Cardiac fibroblast (primary cell): ENCODE results near the gene CLASRP.
A peak's percentile ranks its signal among the peaks of the same experiment; 100 is the strongest.

ENCODE experiments used
- DNase-seq, 2 donors: peaks; one replicate each; pipeline versions ENCODE4 v3.0.0 to v3.0.0-alpha.2; 2010; ENCODE audit warnings: low read depth in 2 of 2
- H3K4me3 ChIP-seq, 2 donors: replicated peaks in 1 of 2; 1 replicate in 1 of 2; 2 replicates in 1 of 2; pipeline ENCODE4 v1.5.1; 2011; ENCODE audit warnings: low read depth in 2 of 2, low read length in 2 of 2, mild to moderate bottlenecking in 2 of 2, moderate library complexity in 1 of 2
- TF ChIP-seq, protein P1 (sequence below): IDR thresholded peaks from one replicate; pipeline ENCODE4 v1.5.1; 2011; ENCODE audit warnings: low read depth, mild to moderate bottlenecking, low read length, inconsistent platforms

The CLASRP gene

DNA sequence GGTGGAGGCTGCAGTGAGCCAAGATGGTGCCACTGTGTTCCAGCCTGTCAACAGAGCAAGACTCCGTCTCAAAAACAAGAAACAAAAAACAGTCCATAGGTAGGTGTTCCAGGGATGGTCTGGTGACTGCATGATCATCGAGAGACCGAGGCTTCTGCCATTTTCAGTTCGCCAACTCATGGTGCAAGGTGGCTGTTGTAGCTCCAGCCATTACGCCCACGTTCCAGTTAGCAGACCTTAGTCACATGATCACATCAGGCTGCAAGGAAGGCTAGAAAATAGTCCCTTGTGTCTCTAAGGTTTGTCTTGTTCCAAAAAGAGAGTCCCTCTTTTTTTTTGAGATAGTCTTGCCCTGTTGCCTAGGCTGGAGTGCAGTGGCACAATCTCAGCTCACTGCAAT, 3.1 kb upstream of the CLASRP start:
- no peak overlapping the region for H3K4me3 ChIP-seq
- no peak for DNase-seq
- TF ChIP-seq, protein P1, sequence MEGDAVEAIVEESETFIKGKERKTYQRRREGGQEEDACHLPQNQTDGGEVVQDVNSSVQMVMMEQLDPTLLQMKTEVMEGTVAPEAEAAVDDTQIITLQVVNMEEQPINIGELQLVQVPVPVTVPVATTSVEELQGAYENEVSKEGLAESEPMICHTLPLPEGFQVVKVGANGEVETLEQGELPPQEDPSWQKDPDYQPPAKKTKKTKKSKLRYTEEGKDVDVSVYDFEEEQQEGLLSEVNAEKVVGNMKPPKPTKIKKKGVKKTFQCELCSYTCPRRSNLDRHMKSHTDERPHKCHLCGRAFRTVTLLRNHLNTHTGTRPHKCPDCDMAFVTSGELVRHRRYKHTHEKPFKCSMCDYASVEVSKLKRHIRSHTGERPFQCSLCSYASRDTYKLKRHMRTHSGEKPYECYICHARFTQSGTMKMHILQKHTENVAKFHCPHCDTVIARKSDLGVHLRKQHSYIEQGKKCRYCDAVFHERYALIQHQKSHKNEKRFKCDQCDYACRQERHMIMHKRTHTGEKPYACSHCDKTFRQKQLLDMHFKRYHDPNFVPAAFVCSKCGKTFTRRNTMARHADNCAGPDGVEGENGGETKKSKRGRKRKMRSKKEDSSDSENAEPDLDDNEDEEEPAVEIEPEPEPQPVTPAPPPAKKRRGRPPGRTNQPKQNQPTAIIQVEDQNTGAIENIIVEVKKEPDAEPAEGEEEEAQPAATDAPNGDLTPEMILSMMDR = no peak

DNA sequence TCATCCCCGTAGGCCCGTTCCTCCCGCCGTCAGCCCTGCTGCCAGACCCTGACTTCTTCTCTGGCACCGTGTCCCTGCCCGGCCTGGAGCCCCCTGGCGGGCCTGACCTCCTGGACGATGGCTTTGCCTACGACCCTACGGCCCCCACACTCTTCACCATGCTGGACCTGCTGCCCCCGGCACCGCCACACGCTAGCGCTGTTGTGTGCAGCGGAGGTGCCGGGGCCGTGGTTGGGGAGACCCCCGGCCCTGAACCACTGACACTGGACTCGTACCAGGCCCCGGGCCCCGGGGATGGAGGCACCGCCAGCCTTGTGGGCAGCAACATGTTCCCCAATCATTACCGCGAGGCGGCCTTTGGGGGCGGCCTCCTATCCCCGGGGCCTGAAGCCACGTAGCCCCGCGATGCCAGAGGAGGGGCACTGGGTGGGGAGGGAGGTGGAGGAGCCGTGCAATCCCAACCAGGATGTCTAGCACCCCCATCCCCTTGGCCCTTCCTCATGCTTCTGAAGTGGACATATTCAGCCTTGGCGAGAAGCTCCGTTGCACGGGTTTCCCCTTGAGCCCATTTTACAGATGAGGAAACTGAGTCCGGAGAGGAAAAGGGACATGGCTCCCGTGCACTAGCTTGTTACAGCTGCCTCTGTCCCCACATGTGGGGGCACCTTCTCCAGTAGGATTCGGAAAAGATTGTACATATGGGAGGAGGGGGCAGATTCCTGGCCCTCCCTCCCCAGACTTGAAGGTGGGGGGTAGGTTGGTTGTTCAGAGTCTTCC, 1.3 kb upstream of the CLASRP start:
- H3K4me3 ChIP-seq = no peak overlapping the region
- TF ChIP-seq, protein P1 = no peak
- DNase-seq = no peak

DNA sequence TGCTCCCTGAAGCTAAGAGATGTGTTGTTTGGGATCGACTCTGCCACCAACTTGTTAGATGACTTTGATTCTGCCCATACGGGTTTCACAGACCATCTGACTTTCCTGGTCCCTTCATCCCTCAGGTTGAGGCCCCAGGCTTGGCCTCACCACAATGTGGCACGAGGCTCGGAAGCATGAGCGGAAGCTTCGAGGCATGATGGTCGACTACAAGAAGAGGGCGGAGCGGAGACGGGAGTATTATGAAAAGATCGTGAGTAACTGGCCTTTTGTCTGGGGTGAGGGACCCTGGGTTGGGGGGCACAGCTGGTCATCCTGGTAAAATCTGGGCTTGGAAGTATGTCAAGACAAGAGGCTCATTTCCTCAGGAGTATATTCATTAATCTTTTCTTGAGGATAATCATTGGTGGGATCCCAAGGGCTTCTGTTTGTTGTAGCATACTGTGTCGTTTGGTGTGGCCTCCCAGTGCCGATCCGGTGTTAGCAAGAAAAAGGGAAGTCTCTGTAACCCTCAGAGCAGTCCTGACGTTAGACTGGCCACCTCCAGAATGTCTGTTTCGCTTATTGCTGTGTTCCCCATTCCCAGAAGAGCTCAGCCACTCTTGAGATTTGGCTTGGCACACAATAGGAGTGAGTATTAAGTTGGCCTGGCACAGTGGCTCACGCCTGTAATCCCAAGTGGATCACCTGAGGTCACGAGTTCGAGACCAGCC, 1.4 kb downstream of the CLASRP start:
- DNase-seq = no peak
- TF ChIP-seq, protein P1 = no peak
- peak overlapping the region; percentile 85 to 100 for H3K4me3 ChIP-seq

DNA sequence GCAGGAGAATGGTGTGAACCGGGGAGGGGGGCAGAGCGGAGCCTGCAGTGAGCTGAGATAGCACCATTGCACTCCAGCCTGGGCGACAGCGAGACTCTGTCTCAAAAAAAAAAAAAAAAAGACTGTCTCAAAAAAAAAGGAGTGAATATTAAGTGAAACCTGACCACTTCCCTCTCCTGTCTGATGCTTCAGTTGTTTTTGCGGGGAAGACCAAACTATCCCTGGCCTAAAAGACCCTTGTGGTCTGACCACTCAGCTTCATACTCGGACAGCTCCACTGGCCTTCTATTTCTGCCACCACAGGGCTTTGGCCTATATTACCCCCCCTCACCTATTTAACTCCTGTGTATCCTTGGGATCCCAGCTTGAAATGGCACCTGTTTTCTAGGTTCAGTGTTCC, 2.3 kb downstream of the CLASRP start:
- no peak overlapping the region for H3K4me3 ChIP-seq
- TF ChIP-seq, protein P1 = no peak
- DNase-seq = no peak

DNA sequence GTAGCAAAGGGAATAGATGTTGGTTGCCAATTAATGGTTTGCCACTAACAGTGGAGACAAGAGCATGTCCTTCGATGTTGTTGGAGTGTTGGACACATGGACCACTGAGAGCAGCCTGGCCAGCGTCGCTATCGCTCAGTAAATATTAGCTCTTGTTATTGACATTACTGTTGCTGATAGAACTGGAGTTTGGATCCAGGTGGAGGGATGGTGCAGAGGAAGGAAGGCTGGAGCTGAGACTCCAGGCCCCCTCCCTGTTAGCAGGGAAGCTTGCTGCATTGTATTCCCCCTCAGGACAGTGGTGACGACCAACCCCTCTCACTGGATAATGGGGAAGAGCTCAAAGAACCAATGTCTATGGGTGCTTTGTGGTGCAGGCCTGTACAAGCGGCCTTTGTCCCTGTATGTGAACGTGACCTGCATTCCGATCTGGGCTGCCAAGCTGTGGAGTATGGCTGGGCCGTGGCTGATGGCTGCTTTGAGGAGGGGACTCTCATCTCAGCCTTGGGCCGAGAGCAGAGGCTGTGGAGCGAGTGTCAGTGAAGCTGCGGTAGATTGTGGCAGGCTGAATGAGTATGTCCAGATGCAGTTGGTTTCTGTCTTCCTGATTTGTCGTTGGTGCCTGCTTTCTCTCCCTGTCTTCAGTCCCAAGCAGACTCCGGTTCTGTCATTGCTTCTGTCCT, 7.0 kb downstream of the CLASRP start:
- DNase-seq = no peak
- TF ChIP-seq, protein P1 = no peak
- no peak overlapping the region for H3K4me3 ChIP-seq

DNA sequence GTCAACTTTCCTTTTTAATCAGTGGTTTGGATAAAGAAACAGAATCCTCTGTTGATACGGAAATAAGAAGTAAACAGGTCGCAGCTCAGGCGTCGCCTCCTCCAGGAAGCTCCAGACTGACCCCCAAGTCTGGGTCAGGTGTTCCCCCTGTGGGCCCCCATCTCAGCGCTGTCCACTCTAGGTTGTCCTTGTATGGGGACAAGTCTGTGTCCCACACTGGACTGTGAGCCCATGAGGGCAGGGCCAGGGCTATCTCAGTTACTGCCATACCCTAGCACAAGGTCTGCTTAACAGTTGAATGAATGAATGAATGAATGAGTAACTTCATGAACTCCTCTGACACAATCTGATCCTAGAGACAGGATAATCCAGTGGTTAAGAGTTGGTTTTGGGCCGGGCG, 7.5 kb downstream of the CLASRP start:
- TF ChIP-seq, protein P1 = no peak
- no peak for DNase-seq
- no peak overlapping the region for H3K4me3 ChIP-seq
